HFF-Myc (cell line): ENCODE data around the gene GIMAP8.

Source experiments
- DNase-seq: peaks from one replicate; pipeline ENCODE4 v3.0.0-alpha.2; 2011; ENCODE audit warnings: low read depth; ENCODE audit errors: extremely low read depth
- H3K4me3 ChIP-seq: replicated peaks from 2 replicates; pipeline ENCODE4 v1.5.1; 2011; ENCODE audit warnings: low read depth, mild to moderate bottlenecking, control low read depth, low read length
- CTCF ChIP-seq: IDR thresholded peaks from 2 replicates; pipeline ENCODE4 v1.5.1; 2012; ENCODE audit warnings: mild to moderate bottlenecking, low read depth, low read length, control low read depth; ENCODE audit errors: missing control alignments

The GIMAP8 gene

DNA sequence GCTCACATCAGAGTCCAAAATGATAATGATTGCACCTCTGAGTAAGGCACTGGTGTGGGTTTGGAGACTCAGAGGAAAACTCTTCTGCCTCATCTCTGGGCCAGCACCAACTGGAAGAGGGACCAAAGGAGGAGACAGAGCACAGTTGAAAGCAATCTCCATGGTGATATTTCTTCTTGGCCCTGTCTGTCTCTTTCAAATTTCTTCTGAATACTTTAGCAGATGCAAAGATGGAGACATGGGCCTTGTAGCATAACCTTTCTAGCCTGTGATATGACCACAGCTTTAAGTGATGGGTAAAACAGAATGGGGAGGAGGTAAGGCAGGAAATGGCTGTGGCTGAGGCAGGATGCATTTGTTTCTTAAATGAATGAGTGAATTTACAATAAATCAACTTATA, 52.1 kb downstream of the GIMAP8 start:
- no peak overlapping the region for H3K4me3 ChIP-seq
- TF ChIP-seq CTCF: no peak

DNA sequence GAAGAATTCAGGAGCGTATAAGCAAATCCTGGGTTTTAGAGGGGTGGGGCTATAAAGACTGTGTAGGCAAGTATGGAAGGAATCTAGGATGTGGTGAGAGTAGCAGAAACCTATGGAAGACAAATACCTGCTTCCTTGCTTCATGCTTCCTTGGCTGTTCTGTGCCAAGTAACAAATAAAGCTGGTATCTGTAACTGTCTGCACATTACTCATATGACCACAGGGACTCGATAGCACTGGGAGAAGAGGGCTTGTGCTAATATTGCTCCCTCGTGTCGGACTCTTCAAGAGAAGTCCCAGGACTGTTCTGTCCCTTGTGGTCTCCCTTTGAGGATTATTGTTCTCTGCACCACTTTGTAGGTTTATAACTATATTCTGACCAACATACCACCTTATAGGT, 52.7 kb downstream of the GIMAP8 start:
- H3K4me3 ChIP-seq: no peak overlapping the region
- DNase-seq: no peak
- no peak for TF ChIP-seq CTCF

More for the DNA sequence above, 52.1 kb downstream of the GIMAP8 start:
- no peak for DNase-seq

- H3K4me3 ChIP-seq: no peak overlapping the region
- no peak for TF ChIP-seq CTCF
- no peak for DNase-seq
Observed at GRCh38 chr7:150503581-150503980, 53.2 kb downstream of the GIMAP8 start.

- no peak for DNase-seq
- no peak for TF ChIP-seq CTCF
- H3K4me3 ChIP-seq: no peak overlapping the region
Observed at GRCh38 chr7:150507947-150508602, 57.6 kb downstream of the GIMAP8 start.

- DNase-seq: no peak
- no peak for TF ChIP-seq CTCF
- H3K4me3 ChIP-seq: no peak overlapping the region
Observed at GRCh38 chr7:150511048-150511447, 60.6 kb downstream of the GIMAP8 start.

GRCh38 chr7:150513758-150514157, 63.3 kb downstream of the GIMAP8 start:
- no peak for DNase-seq
- H3K4me3 ChIP-seq: no peak overlapping the region
- TF ChIP-seq CTCF: no peak

- no peak for DNase-seq
- H3K4me3 ChIP-seq: no peak within 1 kb of the TSS
- no peak for TF ChIP-seq CTCF
Observed at GRCh38 chr7:150514748-150515222, 64.4 kb downstream of the GIMAP8 start, which contains the start of gene GIMAP7. TSS of gene GIMAP7 (plus strand) at chr7:150514872. CDS start at chr7:150519975, 5,103 bp downstream.
